NB4 (cell line): Measurements from ENCODE around the gene DGKG.

Experiments used
- CTCF ChIP-seq: IDR thresholded peaks from one replicate; pipeline ENCODE4 v1.5.1; 2012; ENCODE audit warnings: low read depth, low read length
- MYC ChIP-seq: IDR thresholded peaks from 2 replicates; pipeline ENCODE4 v1.6.1; 2011; ENCODE audit warnings: low read depth, low read length

DNA sequence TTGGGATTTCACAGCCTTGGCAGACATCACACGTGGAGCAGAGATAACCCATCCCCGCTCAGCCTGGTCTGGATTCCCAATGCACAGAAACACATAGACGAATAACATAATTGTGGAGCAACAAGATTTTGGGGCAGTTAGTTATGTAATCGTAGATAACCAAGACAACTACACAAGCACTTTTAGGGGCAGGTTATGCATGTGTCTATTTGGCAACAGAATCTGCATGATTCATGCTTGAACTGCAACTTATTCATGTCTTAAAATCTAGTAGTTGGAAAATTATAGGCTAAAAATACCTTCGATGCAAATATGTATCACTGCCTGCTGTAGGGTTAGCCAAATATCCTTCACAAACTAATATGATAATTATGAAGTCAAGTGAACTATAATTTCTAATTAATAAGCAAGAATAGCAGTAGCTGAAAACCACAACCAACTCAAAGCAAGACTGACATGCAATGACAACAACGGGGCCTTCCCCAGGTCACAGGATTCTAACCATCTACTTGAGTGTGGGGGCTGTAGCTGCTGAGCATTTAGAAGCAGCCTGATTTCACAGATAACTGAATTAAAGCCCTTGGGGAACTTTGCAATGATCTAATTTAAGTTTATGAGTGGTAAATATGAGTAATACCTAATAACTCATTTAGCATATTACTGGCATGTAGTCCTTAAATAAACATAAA is 31.1 kb downstream of the DGKG start:
- TF ChIP-seq CTCF (no peak), MYC (no peak)
